H1 (cell line): ENCODE data around the gene SIM2. TPM values are rescaled to one million over a fixed set of nuclear protein-coding genes. Genes with fewer than 3 reads are reported as not detected.
A peak's percentile ranks its signal among the peaks of the same experiment; 100 is the strongest.

Source experiments
- CTCF ChIA-PET: fragments of 300-600 bp; sonication (Branson Sonifier 250); formaldehyde crosslinking; loops from one replicate; lab custom pipeline; 2021; ENCODE audit not compliant: partially characterized antibody; lab: Charles Lee
- POLR2A ChIA-PET: fragments of 300-600 bp; sonication (Branson Sonifier 250); formaldehyde crosslinking; loops from one replicate; lab custom pipeline; 2021; ENCODE audit warnings: inconsistent platforms; ENCODE audit not compliant: partially characterized antibody; lab: Charles Lee
- DNase-seq, 2 experiments: peaks; one replicate each; pipeline versions ENCODE4 v3.0.0 to v3.0.0-alpha.2; 2010 to 2022; ENCODE audit warnings: low spot score in 2 of 2, low read depth in 1 of 2, mixed read lengths in 1 of 2
- FAIRE-seq: peaks from 2 replicates; lab custom pipeline; 2011; peaks lifted over from hg19 to GRCh38; lab: Jason Lieb, UNC
- H2AFZ ChIP-seq: 2 replicates; pipeline ENCODE4 v1.8.1; 2012; ENCODE audit warnings: low read length, inconsistent platforms
- H2AK5ac ChIP-seq: 2 replicates; pipeline ENCODE4 v1.6.1; 2013; ENCODE audit warnings: low read depth, low read length
- H2BK120ac ChIP-seq: replicated peaks from 2 replicates; pipeline ENCODE3; 2013; ENCODE audit warnings: low read depth, low read length, inconsistent platforms
- H2BK12ac ChIP-seq: 2 replicates; pipeline ENCODE4 v1.6.1; 2013; ENCODE audit warnings: low read depth, low read length
- H2BK15ac ChIP-seq: 2 replicates; pipeline ENCODE4 v1.6.1; 2013; ENCODE audit warnings: low read length
- H2BK20ac ChIP-seq: 2 replicates; pipeline ENCODE4 v1.6.1; 2013; ENCODE audit warnings: low read length
- H2BK5ac ChIP-seq: 2 replicates; pipeline ENCODE4 v1.6.1; 2013; ENCODE audit warnings: low read depth, low read length
- H3K14ac ChIP-seq: 2 replicates; pipeline ENCODE4 v1.6.1; 2013; ENCODE audit warnings: inconsistent platforms; ENCODE audit not compliant: insufficient read length
- H3K18ac ChIP-seq: 2 replicates; pipeline ENCODE4 v1.6.1; 2013; ENCODE audit warnings: low read length; ENCODE audit errors: extremely low read depth
- H3K23ac ChIP-seq: 2 replicates; pipeline ENCODE4 v1.6.1; 2013; ENCODE audit warnings: inconsistent platforms; ENCODE audit not compliant: insufficient read length
- H3K23me2 ChIP-seq: 2 replicates; pipeline ENCODE4 v1.6.1; 2013; ENCODE audit warnings: low read depth, low read length
- H3K27ac ChIP-seq: 2 replicates; pipeline ENCODE4 v1.6.1; 2011; ENCODE audit warnings: low read depth, low read length, inconsistent platforms
- H3K27me3 ChIP-seq, 4 experiments: replicated peaks in 1 of 4; 1 replicate in 1 of 4; 2 replicates in 3 of 4; pipeline versions ENCODE4 v1.6.1 to v1.8.1; 2011 to 2013; ENCODE audit warnings: low read length in 3 of 4, mild to moderate bottlenecking in 3 of 4, inconsistent platforms in 2 of 4, mixed read lengths in 2 of 4, moderate library complexity in 1 of 4; ENCODE audit not compliant: control insufficient read depth in 3 of 4, insufficient read depth in 3 of 4; ENCODE audit errors: extremely low read depth in 1 of 4
- H3K36me3 ChIP-seq, 4 experiments: 2 replicates each; pipeline versions ENCODE4 v1.6.1 to v1.8.1; 2011 to 2013; ENCODE audit warnings: mild to moderate bottlenecking in 4 of 4, low read length in 3 of 4, moderate library complexity in 2 of 4, control low read depth in 1 of 4, inconsistent platforms in 1 of 4; ENCODE audit not compliant: insufficient read depth in 4 of 4, control insufficient read depth in 2 of 4
- H3K4ac ChIP-seq: replicated peaks from 2 replicates; pipeline ENCODE3; 2013; ENCODE audit warnings: low read length, low read depth, mixed read lengths, inconsistent platforms; ENCODE audit not compliant: insufficient read length
- H3K4me1 ChIP-seq, 4 experiments: replicated peaks in 1 of 4; 1 replicate in 1 of 4; 2 replicates in 3 of 4; pipeline versions ENCODE4 v1.6.1 to v1.8.1; 2011 to 2013; ENCODE audit warnings: low read length in 3 of 4, inconsistent platforms in 2 of 4, mixed read lengths in 1 of 4; ENCODE audit not compliant: insufficient read depth in 4 of 4, control insufficient read depth in 3 of 4
- H3K4me2 ChIP-seq, 2 experiments: 2 replicates each; pipeline versions ENCODE4 v1.6.1 to v1.8.1; 2011 to 2013; ENCODE audit warnings: low read depth in 2 of 2, low read length in 2 of 2, control low read depth in 1 of 2, inconsistent platforms in 1 of 2, mild to moderate bottlenecking in 1 of 2; ENCODE audit not compliant: insufficient read depth in 1 of 2
- H3K4me3 ChIP-seq, 4 experiments: fragments of 200-600, 300-600 bp in 1 of 4; sonication (generic), shearing (Covaris generic), sonication (Bioruptor Twin) in 1 of 4; 2 replicates each; pipeline versions ENCODE4 v1.5.1 to v1.8.1; 2011 to 2016; ENCODE audit warnings: low read length in 4 of 4, low read depth in 3 of 4, control low read depth in 2 of 4, inconsistent platforms in 2 of 4, mild to moderate bottlenecking in 2 of 4, mixed read lengths in 1 of 4, moderate library complexity in 1 of 4; ENCODE audit not compliant: insufficient read depth in 2 of 4; ENCODE audit errors: extremely low read depth in 1 of 4
- H3K56ac ChIP-seq: replicated peaks from 2 replicates; pipeline ENCODE3; 2013; ENCODE audit warnings: low read depth, mild to moderate bottlenecking, mixed read lengths, low read length, inconsistent platforms; ENCODE audit not compliant: insufficient read length
- H3K79me1 ChIP-seq: 2 replicates; pipeline ENCODE4 v1.6.1; 2013; ENCODE audit warnings: low read depth, low read length, control low read depth
- H3K79me2 ChIP-seq, 2 experiments: 2 replicates each; pipeline versions ENCODE4 v1.6.1 to v1.8.1; 2012 to 2013; ENCODE audit warnings: low read length in 2 of 2, mild to moderate bottlenecking in 2 of 2, inconsistent platforms in 1 of 2; ENCODE audit not compliant: insufficient read depth in 2 of 2, control insufficient read depth in 1 of 2
- H3K9ac ChIP-seq, 4 experiments: replicated peaks in 1 of 4; 1 replicate in 1 of 4; 2 replicates in 3 of 4; pipeline versions ENCODE4 v1.6.1 to v1.8.1; 2011 to 2013; ENCODE audit warnings: low read depth in 3 of 4, low read length in 3 of 4, control low read depth in 2 of 4, mild to moderate bottlenecking in 2 of 4, moderate library complexity in 2 of 4, inconsistent platforms in 1 of 4; ENCODE audit errors: extremely low read depth in 1 of 4
- H3K9me3 ChIP-seq, 2 experiments: 2 replicates each; pipeline versions ENCODE4 v1.6.1 to v1.8.1; 2012 to 2013; ENCODE audit warnings: mild to moderate bottlenecking in 2 of 2, moderate library complexity in 2 of 2, control low read depth in 1 of 2, inconsistent platforms in 1 of 2, low read depth in 1 of 2, low read length in 1 of 2, mixed read lengths in 1 of 2; ENCODE audit not compliant: insufficient read depth in 2 of 2
- H4K20me1 ChIP-seq, 2 experiments: replicated peaks in 1 of 2; 2 replicates each; pipeline versions ENCODE3 to v1.8.1; 2011 to 2013; ENCODE audit warnings: inconsistent platforms in 2 of 2, low read length in 2 of 2, mild to moderate bottlenecking in 1 of 2; ENCODE audit not compliant: insufficient read depth in 2 of 2, control insufficient read depth in 1 of 2
- H4K5ac ChIP-seq: 2 replicates; pipeline ENCODE4 v1.6.1; 2013; ENCODE audit warnings: low read length, low read depth, mixed read lengths, inconsistent platforms; ENCODE audit not compliant: insufficient read length
- H4K8ac ChIP-seq: 2 replicates; pipeline ENCODE4 v1.8.0; 2013; ENCODE audit warnings: mild to moderate bottlenecking, moderate library complexity, low read length, inconsistent platforms; ENCODE audit not compliant: insufficient read depth; ENCODE audit errors: extremely low read depth
- H4K91ac ChIP-seq: replicated peaks from 2 replicates; pipeline ENCODE3; 2013; ENCODE audit warnings: low read length, mixed read lengths, inconsistent platforms; ENCODE audit not compliant: insufficient read length
- CEBPB ChIP-seq: IDR thresholded peaks from 2 replicates; pipeline ENCODE4 v1.6.1; 2012; ENCODE audit warnings: low read depth, low read length
- CHD2 ChIP-seq: IDR thresholded peaks from 2 replicates; pipeline ENCODE4 v1.6.1; 2012; ENCODE audit warnings: low read length, improper control_type of control experiment
- CTBP2 ChIP-seq: IDR thresholded peaks from 2 replicates; pipeline ENCODE4 v1.7.0; 2011; ENCODE audit warnings: borderline replicate concordance, mild to moderate bottlenecking, moderate library complexity, mixed read lengths, low read length; ENCODE audit not compliant: insufficient read depth, insufficient read length
- EGR1 ChIP-seq: IDR thresholded peaks from 2 replicates; pipeline ENCODE4 v1.6.1; 2011; ENCODE audit warnings: low read depth, low read length, borderline replicate concordance
- JUND ChIP-seq: IDR thresholded peaks from 2 replicates; pipeline ENCODE4 v1.6.1; 2011; ENCODE audit warnings: mild to moderate bottlenecking, improper control_type of control experiment, low read length
- KDM4A ChIP-seq: IDR thresholded peaks from one replicate; pipeline ENCODE4 v1.7.1; 2012; ENCODE audit warnings: low read depth, mild to moderate bottlenecking, moderate library complexity, low read length, inconsistent platforms; ENCODE audit not compliant: severe bottlenecking
- KDM5A ChIP-seq: fragments of 200-600 bp; IDR thresholded peaks from 2 replicates; pipeline ENCODE4 v1.7.1; 2012; ENCODE audit warnings: mild to moderate bottlenecking, low read length, inconsistent platforms, mixed read lengths
- MAX ChIP-seq: IDR thresholded peaks from 2 replicates; pipeline ENCODE4 v1.6.1; 2012; ENCODE audit warnings: inconsistent platforms
- SAP30 ChIP-seq: fragments of 300-600 bp; sonication (generic); IDR thresholded peaks from 2 replicates; pipeline ENCODE4 v1.7.1; 2012; ENCODE audit warnings: low read length, moderate library complexity, mild to moderate bottlenecking, inconsistent platforms; ENCODE audit not compliant: insufficient read depth, insufficient replicate concordance
- TAF7 ChIP-seq: optimal IDR thresholded peaks from 2 replicates; pipeline ENCODE3; 2011; ENCODE audit warnings: low read depth, mild to moderate bottlenecking, inconsistent platforms, low read length, moderate library complexity, borderline replicate concordance
- YY1 ChIP-seq: IDR thresholded peaks from 2 replicates; pipeline ENCODE4 v1.6.1; 2011; ENCODE audit warnings: low read depth, mild to moderate bottlenecking, low read length
- ZNF274 ChIP-seq: IDR thresholded peaks from 2 replicates; pipeline ENCODE4 v1.7.0; 2012; ENCODE audit warnings: low read length, borderline replicate concordance; ENCODE audit errors: extremely low read depth
- WGBS, 2 experiments: shearing (Covaris generic) in 1 of 2; methylation state at CpG; one replicate each; pipeline versions ENCODE4 v1.1.6 to v1.1.7; 2013 to 2015; ENCODE audit warnings: low lambda C conversion rate in 2 of 2, mixed read lengths in 2 of 2, inconsistent platforms in 1 of 2, low coverage in 1 of 2, missing lambda C conversion rate in 1 of 2; ENCODE audit not compliant: insufficient replicate concordance in 2 of 2, insufficient coverage in 1 of 2, insufficient read length in 1 of 2; ENCODE audit errors: extremely low coverage in 1 of 2, missing lambda C conversion rate in 1 of 2; 5-methylcytosine and 5-hydroxymethylcytosine counted together
- polyA plus RNA-seq, 7 experiments: library from polyadenylated mRNA; depleted of rRNA in 3 of 7; stranded (reverse) in 5 of 7; unstranded in 2 of 7; fragments of >200 nt in 5 of 7; fragments of 200-250 nt in 2 of 7; gene quantifications; 1 replicate in 5 of 7; 2 replicates in 1 of 7; 4 replicates in 1 of 7; pipeline versions ENCODE4 v1.2.1 to v1.2.3, GENCODE V29; 2011 to 2013; ENCODE audit warnings: missing spikeins in 2 of 7, mixed read lengths in 2 of 7
- total RNA-seq: library from RNA; stranded (reverse); fragmentation: NEBNext Ultra II Directional; extraction: Animal tissue kit (Norgen Biotek cat#: 25700); gene quantifications from 2 replicates; pipeline ENCODE4 v1.2.1, GENCODE V29; 2021

The SIM2 gene
- total and polyA plus RNA-seq, 2 of the 8 experiments (the other 6 are each of a cell fraction or from before 2014, with no cell fraction given), result 0.05 to 0.26 TPM

- no peak overlapping the region for H3K14ac ChIP-seq
- 3% methylated on average over 52 of the region's 80 CpGs; no CpG with 5 or more reads in 1 of the 2 experiments for WGBS, 2 experiments
- H2BK5ac ChIP-seq, result no peak overlapping the region; the same call in 1 of the 2 replicates
- ChIA-PET CTCF (interaction anchor here (0.9 to 2.5 kb wide), 9 partner anchors 9 to 108 kb away, joined by 3 to 8 read pairs (median 4); no protein-coding TSS in a partner anchor), POLR2A (interaction anchor here (0.6 kb wide), 1 partner anchor 421 kb away, joined by 4 read pairs; no protein-coding TSS in a partner anchor)
- H3K79me1 ChIP-seq, result no peaks in the 10 kb centered on the region
- H3K27me3 ChIP-seq, result peaks cover 0 to 15% (median 7%) of the 10 kb centered on the region in 4 experiments; a peak in 5 of 7 replicates
- H2BK120ac ChIP-seq, result peak overlapping the region; percentile 82
- FAIRE-seq, result no peak
- H2BK20ac ChIP-seq, result 0 out of 2 replicates have a peak overlapping the region, but pooled peaks have one; percentile 5
- no peaks in the 10 kb centered on the region for H4K20me1 ChIP-seq
- H3K9me3 ChIP-seq, result no peaks in the 10 kb centered on the region
- peaks cover 8% of the 10 kb centered on the region for H3K23me2 ChIP-seq
- peaks cover 12 to 27% (median 18%) of the 10 kb centered on the region in 4 experiments for H3K4me1 ChIP-seq
- H3K4me3 ChIP-seq, result peak overlapping the region; percentile 36 to 71 (median 41)
- peak in 1 of 2 experiments; percentile 93 for DNase-seq
- H2AK5ac ChIP-seq, result peak overlapping the region; percentile 32; the same call in 1 of the 2 replicates
- H4K91ac ChIP-seq, result peak overlapping the region; percentile 39
- H3K56ac ChIP-seq, result peak overlapping the region; percentile 22
- H3K23ac ChIP-seq, result no peak overlapping the region
- no peaks in the 10 kb centered on the region for H3K79me2 ChIP-seq
- peak overlapping the region; percentile 94; the same call in 1 of the 2 replicates for H4K8ac ChIP-seq
- no peak overlapping the region for H2BK15ac ChIP-seq
- H4K5ac ChIP-seq, result no peak overlapping the region
- no peaks in the 10 kb centered on the region for H3K36me3 ChIP-seq
- H3K9ac ChIP-seq, result peak overlapping the region; percentile 1 to 83 (median 51)
- H2BK12ac ChIP-seq, result peak overlapping the region; percentile 96; the same call in 1 of the 2 replicates
- H3K18ac ChIP-seq, result no peak overlapping the region; the same call in 1 of the 2 replicates
- H3K27ac ChIP-seq, result no peak overlapping the region
- H3K4ac ChIP-seq, result no peak overlapping the region
- H2AFZ ChIP-seq, result peak overlapping the region; percentile 14; the same call in 1 of the 2 replicates
- H3K4me2 ChIP-seq, result peak overlapping the region; percentile 75 to 84
- TF ChIP-seq SAP30 (no peak), CEBPB (no peak), EGR1 (no peak), KDM4A (peak; percentile 76), CTBP2 (no peak), KDM5A (no peak), CHD2 (no peak), JUND (no peak), ZNF274 (no peak), MAX (peak; percentile 67), YY1 (no peak), TAF7 (no peak)
These were observed 49.0 kb downstream of the SIM2 start for GRCh38 chr21:36747815-36748383.
